Smooth muscle cell (in vitro differentiated cells): Measurements from ENCODE around the gene GDPD5. TPM values are rescaled to one million over a fixed set of nuclear protein-coding genes. Genes with fewer than 3 reads are reported as not detected.

Experiments used
- DNase-seq: peaks from one replicate; lab custom pipeline; 2025; ENCODE audit not compliant: unreplicated experiment; lab: John Stamatoyannopoulos, UW
- H2AFZ ChIP-seq: fragments of 200-600 bp; sonication (generic); 2 replicates; pipeline ENCODE4 v1.6.0; 2016; ENCODE audit warnings: antibody characterized with exemption, low read depth, mild to moderate bottlenecking
- H3F3A ChIP-seq: fragments of 200-600 bp; sonication (generic); 2 replicates; pipeline ENCODE4 v1.6.0; 2017; ENCODE audit warnings: antibody characterized with exemption, low read depth
- H3K27ac ChIP-seq: fragments of 200-600 bp; sonication (generic); 2 replicates; pipeline ENCODE4 v1.5.1; 2016; ENCODE audit warnings: low read depth, mild to moderate bottlenecking
- H3K27me3 ChIP-seq: fragments of 200-600 bp; sonication (generic); 2 replicates; pipeline ENCODE4 v1.6.1; 2016; ENCODE audit warnings: low read depth, mild to moderate bottlenecking
- H3K36me3 ChIP-seq: fragments of 200-600 bp; sonication (generic); 2 replicates; pipeline ENCODE4 v1.5.1; 2016; ENCODE audit warnings: low read depth
- H3K4me1 ChIP-seq: fragments of 200-600 bp; sonication (generic); 2 replicates; pipeline ENCODE4 v1.5.1; 2016; ENCODE audit warnings: low read depth
- H3K4me2 ChIP-seq: fragments of 200-600 bp; sonication (generic); 2 replicates; pipeline ENCODE4 v1.6.0; 2016; ENCODE audit warnings: mild to moderate bottlenecking
- H3K4me3 ChIP-seq: fragments of 200-600 bp; sonication (generic); 2 replicates; pipeline ENCODE4 v1.5.1; 2016; ENCODE audit warnings: mild to moderate bottlenecking
- H3K79me2 ChIP-seq: fragments of 200-600 bp; sonication (generic); 2 replicates; pipeline ENCODE4 v1.6.0; 2016; ENCODE audit warnings: low read depth, mild to moderate bottlenecking
- H3K9ac ChIP-seq: fragments of 200-600 bp; sonication (generic); 2 replicates; pipeline ENCODE4 v1.6.0; 2016; ENCODE audit warnings: low read depth
- H3K9me3 ChIP-seq: fragments of 200-600 bp; sonication (generic); replicated peaks from 2 replicates; pipeline ENCODE4 v1.5.1; 2016; ENCODE audit warnings: low read depth
- H4K20me1 ChIP-seq: fragments of 200-600 bp; sonication (generic); 2 replicates; pipeline ENCODE4 v1.6.0; 2016; ENCODE audit warnings: low read depth
- CTCF ChIP-seq: fragments of 200-600 bp; sonication (generic); IDR thresholded peaks from 2 replicates; pipeline ENCODE4 v1.5.1; 2017; ENCODE audit warnings: borderline replicate concordance, mild to moderate bottlenecking, antibody characterized with exemption; ENCODE audit not compliant: insufficient read depth, poor library complexity, severe bottlenecking
- WGBS: methylation state at CpG from one replicate; pipeline ENCODE4 v1.1.7; 2016; ENCODE audit warnings: low lambda C conversion rate; 5-methylcytosine and 5-hydroxymethylcytosine counted together
- polyA plus RNA-seq: library from polyadenylated mRNA; unstranded; fragments of >200 nt; fragmentation: Nextera tagmentation; extraction: Ambion mirVana; gene quantifications from 2 replicates; pipeline ENCODE4 v1.2.1, GENCODE V29; 2016
- total RNA-seq: library from RNA; depleted of rRNA; stranded (reverse); fragments of >200 nt; gene quantifications from 2 replicates; pipeline ENCODE4 v1.2.3, GENCODE V29; 2014

GDPD5 gene
- total and polyA plus RNA-seq, 2 experiments from 2014 or later: 2.3 to 5.8 TPM

- no peak for DNase-seq
- Histone ChIP-seq H3K9ac (no peak overlapping the region), H3K4me1 (peaks cover 7% of the 10 kb centered on the region), H3K79me2 (no peaks in the 10 kb centered on the region), H2AFZ (no peak overlapping the region), H3K27ac (no peak overlapping the region), H3K9me3 (no peaks in the 10 kb centered on the region), H4K20me1 (no peaks in the 10 kb centered on the region), H3K4me3 (no peak overlapping the region), H3K4me2 (no peak overlapping the region), H3K36me3 (no peaks in the 10 kb centered on the region), H3F3A (no peaks in the 10 kb centered on the region), H3K27me3 (no peaks in the 10 kb centered on the region)
- 97% methylated on average over 12 of the region's 12 CpGs for WGBS
- TF ChIP-seq CTCF: no peak
These were observed 48.2 kb downstream of the GDPD5 start for GRCh38 chr11:75477614-75477935.

- H3K4me1 ChIP-seq: peaks cover 7% of the 10 kb centered on the region
- H3K27ac ChIP-seq: no peak overlapping the region
- H3K4me2 ChIP-seq: no peak overlapping the region
- H3K27me3 ChIP-seq: no peaks in the 10 kb centered on the region
- no peaks in the 10 kb centered on the region for H3K9me3 ChIP-seq
- no peak overlapping the region for H2AFZ ChIP-seq
- no peaks in the 10 kb centered on the region for H3K36me3 ChIP-seq
- no peaks in the 10 kb centered on the region for H3K79me2 ChIP-seq
- no peak for DNase-seq
- TF ChIP-seq CTCF: no peak
- no peaks in the 10 kb centered on the region for H4K20me1 ChIP-seq
- no peak overlapping the region for H3K4me3 ChIP-seq
- 71% methylated on average over 10 of the region's 10 CpGs for WGBS
- H3K9ac ChIP-seq: no peak overlapping the region
- H3F3A ChIP-seq: no peaks in the 10 kb centered on the region
These were observed 48.8 kb downstream of the GDPD5 start for GRCh38 chr11:75476739-75477613.

GRCh38 chr11:75475767-75476650 is 49.7 kb downstream of the GDPD5 start:
- no peak for DNase-seq
- WGBS: 93% methylated on average over 9 of the region's 9 CpGs
- Histone ChIP-seq H3K9me3 (no peaks in the 10 kb centered on the region), H3K27ac (no peak overlapping the region), H3F3A (no peaks in the 10 kb centered on the region), H4K20me1 (no peaks in the 10 kb centered on the region), H3K36me3 (no peaks in the 10 kb centered on the region), H3K9ac (no peak overlapping the region), H2AFZ (no peak overlapping the region), H3K4me3 (no peak overlapping the region), H3K4me1 (peaks cover 8% of the 10 kb centered on the region), H3K4me2 (no peak overlapping the region), H3K27me3 (no peaks in the 10 kb centered on the region), H3K79me2 (no peaks in the 10 kb centered on the region)
- TF ChIP-seq CTCF: no peak
